H1 (cell line): Measurements from ENCODE around the gene CBLN3. TPM values are rescaled to one million over a fixed set of nuclear protein-coding genes. Genes with fewer than 3 reads are reported as not detected.

Experiments used
- CBX5 ChIP-seq: fragments of 300-800, 300-1000 bp; sonication (generic); IDR thresholded peaks from 2 replicates; pipeline ENCODE4 v1.7.1; 2016; ENCODE audit warnings: antibody characterized with exemption, low read length, low read depth
- CREB1 ChIP-seq: IDR thresholded peaks from 2 replicates; pipeline ENCODE4 v1.6.1; 2012; ENCODE audit warnings: inconsistent platforms
- CTBP2 ChIP-seq: IDR thresholded peaks from 2 replicates; pipeline ENCODE4 v1.7.0; 2011; ENCODE audit warnings: borderline replicate concordance, mild to moderate bottlenecking, moderate library complexity, mixed read lengths, low read length; ENCODE audit not compliant: insufficient read depth, insufficient read length
- PHF8 ChIP-seq: fragments of 200-600 bp; sonication (generic); conservative IDR thresholded peaks from 2 replicates; pipeline ENCODE4 v1.7.1; 2012; ENCODE audit warnings: low read depth, mild to moderate bottlenecking, inconsistent platforms, low read length, moderate library complexity
- SIRT6 ChIP-seq: IDR thresholded peaks from one replicate; pipeline ENCODE4 v1.7.1; 2012; ENCODE audit warnings: low read length, inconsistent platforms
- SRF ChIP-seq: IDR thresholded peaks from 2 replicates; pipeline ENCODE4 v1.6.1; 2011; ENCODE audit warnings: mild to moderate bottlenecking, low read depth, low read length, moderate library complexity
- polyA plus RNA-seq, 7 experiments: library from polyadenylated mRNA; depleted of rRNA in 3 of 7; stranded (reverse) in 5 of 7; unstranded in 2 of 7; fragments of >200 nt in 5 of 7; fragments of 200-250 nt in 2 of 7; gene quantifications; 1 replicate in 5 of 7; 2 replicates in 1 of 7; 4 replicates in 1 of 7; pipeline versions ENCODE4 v1.2.1 to v1.2.3, GENCODE V29; 2011 to 2013; ENCODE audit warnings: missing spikeins in 2 of 7, mixed read lengths in 2 of 7
- total RNA-seq: library from RNA; stranded (reverse); fragmentation: NEBNext Ultra II Directional; extraction: Animal tissue kit (Norgen Biotek cat#: 25700); gene quantifications from 2 replicates; pipeline ENCODE4 v1.2.1, GENCODE V29; 2021

CBLN3 gene
- total and polyA plus RNA-seq, 2 of the 8 experiments (the other 6 are each of a cell fraction or from before 2014, with no cell fraction given), result 0.54 to 1.00 TPM

DNA sequence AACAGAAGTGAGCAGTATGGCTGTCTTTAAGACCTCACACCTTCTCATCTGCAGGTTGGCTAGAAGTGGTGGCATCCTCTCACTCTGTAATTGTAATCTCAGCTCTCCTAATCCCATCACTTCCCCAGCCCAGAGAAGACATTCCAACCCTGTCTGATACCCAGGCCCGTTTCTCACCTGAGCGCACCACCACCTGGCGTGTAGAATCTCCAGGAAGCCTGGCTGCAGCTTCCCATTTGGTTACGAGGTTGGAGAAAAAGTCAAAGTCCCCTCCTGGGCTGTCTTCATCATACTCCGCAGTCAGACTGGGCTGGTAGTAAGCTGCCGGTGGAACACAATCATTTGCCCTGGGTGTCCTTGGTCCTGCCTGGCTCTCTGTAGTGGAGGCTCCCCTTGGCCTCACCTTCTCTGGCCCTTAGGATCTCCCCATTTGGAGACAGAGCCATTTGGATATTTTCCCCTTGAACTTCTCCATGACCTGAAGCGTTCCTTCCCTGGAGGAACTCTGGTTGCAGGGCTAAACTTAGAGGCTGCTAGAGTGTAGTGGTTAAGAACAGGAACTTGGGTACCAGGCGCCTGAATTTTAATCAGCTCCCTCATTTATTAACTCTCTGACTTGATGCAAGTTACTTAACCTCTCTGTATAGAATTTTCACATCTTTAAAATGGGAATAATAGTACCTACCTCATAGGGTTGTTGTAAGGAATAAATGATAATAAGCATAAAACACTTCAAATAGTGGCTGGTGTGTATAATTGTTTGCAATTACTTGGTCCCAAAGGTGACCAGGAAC is 11.3 kb upstream of the CBLN3 start (continued):
- TF ChIP-seq CTBP2, result no peak
- no peak for TF ChIP-seq PHF8
- TF ChIP-seq CBX5, result no peak
- no peak for TF ChIP-seq SIRT6
- TF ChIP-seq SRF, result no peak
- TF ChIP-seq CREB1, result no peak
